Lower lobe of right lung (tissue), 2 donors: Measurements from ENCODE around the gene SMPX. TPM values are rescaled to one million over a fixed set of nuclear protein-coding genes. Genes with fewer than 3 reads are reported as not detected.

Experiments used
- ATAC-seq, 2 donors: fragments of 200-7000 bp; cut with Tn5 transposase; one replicate each; pipeline ENCODE4 v1.9.1; 2020 to 2022; ENCODE audit warnings: mild to moderate bottlenecking in 2 of 2, moderate library complexity in 2 of 2
- DNase-seq: peaks from one replicate; pipeline ENCODE4 v3.0.0-alpha.2; 2020
- H3K27ac ChIP-seq: fragments of 200-600 bp; one replicate; pipeline ENCODE4 v1.8.0; 2022
- H3K27me3 ChIP-seq: fragments of 200-600 bp; one replicate; pipeline ENCODE4 v1.8.0; 2022; ENCODE audit warnings: low read depth
- H3K36me3 ChIP-seq: fragments of 200-600 bp; one replicate; pipeline ENCODE4 v1.8.0; 2022; ENCODE audit warnings: mild to moderate bottlenecking
- H3K4me1 ChIP-seq: fragments of 200-600 bp; one replicate; pipeline ENCODE4 v1.8.0; 2022
- H3K4me3 ChIP-seq: fragments of 200-600 bp; one replicate; pipeline ENCODE4 v1.8.0; 2022; ENCODE audit warnings: mild to moderate bottlenecking
- H3K9me3 ChIP-seq: fragments of 200-600 bp; one replicate; pipeline ENCODE4 v1.8.0; 2022
- CTCF ChIP-seq: fragments of 200-600 bp; IDR thresholded peaks from one replicate; pipeline ENCODE4 v1.8.0; 2022; ENCODE audit warnings: antibody characterized with exemption, mild to moderate bottlenecking
- intact Hi-C: fragments of 100-400 bp; cut with DNase I; formaldehyde crosslinking; loops from one replicate; pipeline ENCODE4 v1.11.0; 2022
- total RNA-seq: library from RNA; stranded (reverse); fragmentation: NEBNext Ultra II Directional; extraction: Animal tissue kit (Norgen Biotek cat#: 25700); gene quantifications from one replicate; pipeline ENCODE4 v1.2.1, GENCODE V29; 2021
- donor health status: DM: no; HTN: yes; CAD: no; lungs with severe emphysema.

Gene SMPX
- total RNA-seq, 1 donor from 2014 or later = not detected

- Histone ChIP-seq H3K27me3 (no peaks in the 10 kb centered on the region), H3K4me1 (no peaks in the 10 kb centered on the region), H3K36me3 (no peaks in the 10 kb centered on the region), H3K27ac (no peak overlapping the region), H3K9me3 (no peaks in the 10 kb centered on the region), H3K4me3 (no peak overlapping the region)
- intact Hi-C loops = loop anchor here (10.0 kb wide), 1 partner anchor 1225 kb away; no protein-coding TSS in a partner anchor
- no peak for DNase-seq
- TF ChIP-seq CTCF = no peak
- ATAC-seq = no peak
Observed at GRCh38 chrX:21749924-21750323, 8.0 kb downstream of the SMPX start.

DNA sequence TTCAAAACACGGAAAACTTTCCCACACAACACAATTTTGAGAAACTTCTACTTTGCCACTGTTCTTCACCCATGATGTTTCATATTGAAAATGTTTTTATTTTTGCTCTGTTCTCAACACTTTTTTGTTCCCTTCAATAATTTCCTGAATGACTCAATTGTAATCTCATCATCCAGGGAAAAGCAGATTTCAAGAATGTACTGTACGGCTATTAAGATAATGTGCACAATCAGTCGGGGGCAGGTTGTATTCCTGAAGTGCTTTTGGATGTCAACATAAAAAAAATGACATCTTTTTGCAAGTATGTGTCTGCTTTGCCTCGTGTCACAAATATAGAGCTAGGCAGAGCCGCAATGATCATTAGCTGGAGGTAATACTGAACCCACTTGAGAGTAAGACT, 9.7 kb downstream of the SMPX start:
- ATAC-seq (no peak), DNase-seq (no peak)
- no peak overlapping the region for H3K4me3 ChIP-seq
- H3K9me3 ChIP-seq = no peaks in the 10 kb centered on the region
- no peaks in the 10 kb centered on the region for H3K27me3 ChIP-seq
- no peak for TF ChIP-seq CTCF
- H3K36me3 ChIP-seq = no peaks in the 10 kb centered on the region
- H3K4me1 ChIP-seq = no peaks in the 10 kb centered on the region
- H3K27ac ChIP-seq = no peak overlapping the region
- intact Hi-C loops = loop anchor here (10.0 kb wide), 1 partner anchor 1223 kb away; no protein-coding TSS in a partner anchor

- DNase-seq = no peak
- Histone ChIP-seq H3K4me3 (no peak overlapping the region), H3K27ac (no peak overlapping the region), H3K4me1 (no peaks in the 10 kb centered on the region), H3K27me3 (no peaks in the 10 kb centered on the region), H3K9me3 (no peaks in the 10 kb centered on the region), H3K36me3 (no peaks in the 10 kb centered on the region)
- intact Hi-C loops = loop anchor here (10.0 kb wide), 1 partner anchor 1223 kb away; no protein-coding TSS in a partner anchor
- no peak for ATAC-seq
- TF ChIP-seq CTCF = no peak
Observed at GRCh38 chrX:21747558-21747957, 10.4 kb downstream of the SMPX start.

- Histone ChIP-seq H3K4me1 (no peaks in the 10 kb centered on the region), H3K4me3 (no peak overlapping the region), H3K9me3 (no peaks in the 10 kb centered on the region), H3K27me3 (no peaks in the 10 kb centered on the region), H3K36me3 (no peaks in the 10 kb centered on the region), H3K27ac (no peak overlapping the region)
- peak in 1 of 2 donors; percentile 61 for ATAC-seq
- TF ChIP-seq CTCF = peak; percentile 51
- DNase-seq = no peak
- intact Hi-C loops = loop anchor here (10.0 kb wide), 1 partner anchor 1221 kb away; no protein-coding TSS in a partner anchor
Observed at GRCh38 chrX:21745756-21746155, 12.2 kb downstream of the SMPX start.

GRCh38 chrX:21744721-21745120, 13.2 kb downstream of the SMPX start:
- no peak for ATAC-seq
- Histone ChIP-seq H3K4me3 (no peak overlapping the region), H3K4me1 (no peaks in the 10 kb centered on the region), H3K9me3 (no peaks in the 10 kb centered on the region), H3K36me3 (no peaks in the 10 kb centered on the region), H3K27me3 (no peaks in the 10 kb centered on the region), H3K27ac (no peak overlapping the region)
- intact Hi-C loops = loop anchor here (10.0 kb wide), 1 partner anchor 1220 kb away; no protein-coding TSS in a partner anchor
- TF ChIP-seq CTCF = no peak
- no peak for DNase-seq
